H9 (cell line): Measurements from ENCODE around the gene RBM14. TPM values are rescaled to one million over a fixed set of nuclear protein-coding genes. Genes with fewer than 3 reads are reported as not detected.

Source experiments
- DNase-seq: peaks from one replicate; pipeline ENCODE4 v3.0.0-alpha.2; 2017
- H2AFZ ChIP-seq: one replicate; pipeline ENCODE4 v1.6.1; 2013; ENCODE audit warnings: mild to moderate bottlenecking, low read length, control low read depth, moderate library complexity
- H2AK5ac ChIP-seq: 2 replicates; pipeline ENCODE4 v1.6.1; 2013; ENCODE audit warnings: low read length, control low read depth, mixed read lengths; ENCODE audit not compliant: insufficient read length
- H2BK120ac ChIP-seq: one replicate; pipeline ENCODE4 v1.6.1; 2013; ENCODE audit warnings: low read depth, mild to moderate bottlenecking, low read length, control low read depth, inconsistent platforms; ENCODE audit not compliant: poor library complexity, severe bottlenecking
- H2BK12ac ChIP-seq: 2 replicates; pipeline ENCODE4 v1.6.1; 2013; ENCODE audit warnings: low read length, control low read depth, mixed read lengths, low read depth; ENCODE audit not compliant: insufficient read length
- H2BK15ac ChIP-seq: 2 replicates; pipeline ENCODE4 v1.6.1; 2013; ENCODE audit warnings: low read depth, low read length, control low read depth
- H2BK20ac ChIP-seq: one replicate; pipeline ENCODE4 v1.6.1; 2013; ENCODE audit warnings: low read depth, mild to moderate bottlenecking, low read length, control low read depth, inconsistent platforms; ENCODE audit not compliant: poor library complexity, severe bottlenecking
- H2BK5ac ChIP-seq: 2 replicates; pipeline ENCODE4 v1.6.1; 2013; ENCODE audit warnings: low read length, control low read depth, mixed read lengths; ENCODE audit not compliant: insufficient read length
- H3K14ac ChIP-seq: 2 replicates; pipeline ENCODE4 v1.6.1; 2013; ENCODE audit warnings: low read length, control low read depth; ENCODE audit not compliant: insufficient read depth
- H3K18ac ChIP-seq: 2 replicates; pipeline ENCODE4 v1.6.1; 2013; ENCODE audit warnings: low read depth, mild to moderate bottlenecking, mixed read lengths, low read length, control low read depth; ENCODE audit not compliant: insufficient read length
- H3K23ac ChIP-seq: 2 replicates; pipeline ENCODE4 v1.6.1; 2013; ENCODE audit warnings: low read length, control low read depth, mixed read lengths, low read depth; ENCODE audit not compliant: insufficient read length
- H3K23me2 ChIP-seq: 2 replicates; pipeline ENCODE4 v1.6.1; 2013; ENCODE audit warnings: low read depth, mild to moderate bottlenecking, mixed read lengths, low read length, control low read depth; ENCODE audit not compliant: insufficient read length, poor library complexity, severe bottlenecking
- H3K27ac ChIP-seq: 2 replicates; pipeline ENCODE4 v1.5.1; 2013; ENCODE audit warnings: low read length, control low read depth, mixed read lengths, low read depth; ENCODE audit not compliant: insufficient read length
- H3K27me3 ChIP-seq: 2 replicates; pipeline ENCODE4 v1.6.1; 2013; ENCODE audit warnings: low read length, control low read depth, inconsistent platforms; ENCODE audit not compliant: insufficient read depth
- H3K4ac ChIP-seq: 2 replicates; pipeline ENCODE4 v1.6.1; 2013; ENCODE audit warnings: low read depth, mild to moderate bottlenecking, control low read depth, inconsistent platforms, low read length, moderate library complexity
- H3K4me1 ChIP-seq: 2 replicates; pipeline ENCODE4 v1.6.1; 2013; ENCODE audit warnings: low read length, control low read depth, inconsistent platforms; ENCODE audit not compliant: insufficient read depth
- H3K4me2 ChIP-seq: 2 replicates; pipeline ENCODE4 v1.6.1; 2013; ENCODE audit warnings: low read length, control low read depth, mixed read lengths; ENCODE audit not compliant: insufficient read length, insufficient read depth
- H3K56ac ChIP-seq: 2 replicates; pipeline ENCODE4 v1.6.1; 2013; ENCODE audit warnings: low read depth, mild to moderate bottlenecking, mixed read lengths, low read length, control low read depth; ENCODE audit not compliant: insufficient read length
- H3K79me1 ChIP-seq: 2 replicates; pipeline ENCODE4 v1.6.1; 2013; ENCODE audit warnings: low read depth, mild to moderate bottlenecking, moderate library complexity, low read length, control low read depth, inconsistent platforms; ENCODE audit not compliant: insufficient read depth, poor library complexity, severe bottlenecking
- H3K79me2 ChIP-seq: 2 replicates; pipeline ENCODE4 v1.6.1; 2013; ENCODE audit warnings: low read length, control low read depth, inconsistent platforms; ENCODE audit not compliant: insufficient read depth
- H3K9ac ChIP-seq: 2 replicates; pipeline ENCODE4 v1.6.1; 2013; ENCODE audit warnings: low read length, control low read depth, mixed read lengths; ENCODE audit not compliant: insufficient read length; ENCODE audit errors: extremely low read depth
- H3K9me3 ChIP-seq: one replicate; pipeline ENCODE4 v1.6.1; 2013; ENCODE audit warnings: low read depth, low read length, inconsistent platforms; ENCODE audit not compliant: control insufficient read depth
- H3T11ph ChIP-seq: one replicate; pipeline ENCODE4 v1.6.1; 2013; ENCODE audit warnings: mild to moderate bottlenecking, low read length, control low read depth, inconsistent platforms
- H4K20me1 ChIP-seq: one replicate; pipeline ENCODE4 v1.6.1; 2013; ENCODE audit not compliant: control insufficient read depth, insufficient read length, insufficient read depth
- H4K5ac ChIP-seq: 2 replicates; pipeline ENCODE4 v1.6.1; 2013; ENCODE audit warnings: low read depth, mild to moderate bottlenecking, mixed read lengths, low read length, control low read depth; ENCODE audit not compliant: insufficient read length
- H4K8ac ChIP-seq: replicated peaks from 2 replicates; pipeline ENCODE4 v1.6.1; 2013; ENCODE audit warnings: low read length, control low read depth, mixed read lengths, low read depth; ENCODE audit not compliant: insufficient read length
- H4K91ac ChIP-seq: 2 replicates; pipeline ENCODE4 v1.6.1; 2013; ENCODE audit warnings: low read depth, mild to moderate bottlenecking, moderate library complexity, mixed read lengths, low read length, control low read depth; ENCODE audit not compliant: insufficient read length
- H3K27ac Mint-ChIP-seq, 3 experiments: 2 replicates in 2 of 3; 3 replicates in 1 of 3; pipeline ENCODE4 v1.8.0; 2020 to 2021; ENCODE audit warnings: mixed read lengths in 3 of 3, mild to moderate bottlenecking in 1 of 3, moderate library complexity in 1 of 3
- H3K27me3 Mint-ChIP-seq: 2 replicates; pipeline ENCODE4 v1.8.0; 2021; ENCODE audit warnings: low read depth, mild to moderate bottlenecking, moderate library complexity, mixed read lengths
- H3K36me3 Mint-ChIP-seq, 3 experiments: 2 replicates in 2 of 3; 3 replicates in 1 of 3; pipeline ENCODE4 v1.8.0; 2020 to 2021; ENCODE audit warnings: low read depth in 3 of 3, mixed read lengths in 3 of 3; ENCODE audit not compliant: insufficient read depth in 1 of 3
- H3K4me1 Mint-ChIP-seq, 2 experiments: 2 replicates each; pipeline ENCODE4 v1.8.0; 2020; ENCODE audit warnings: mixed read lengths in 2 of 2
- H3K4me3 Mint-ChIP-seq, 2 experiments: 2 replicates in 1 of 2; 3 replicates in 1 of 2; pipeline ENCODE4 v1.8.0; 2020 to 2021; ENCODE audit warnings: mild to moderate bottlenecking in 2 of 2, mixed read lengths in 2 of 2, moderate library complexity in 1 of 2
- H3K9me3 Mint-ChIP-seq, 2 experiments: 2 replicates in 1 of 2; 3 replicates in 1 of 2; pipeline ENCODE4 v1.8.0; 2020; ENCODE audit warnings: mild to moderate bottlenecking in 2 of 2, mixed read lengths in 2 of 2, moderate library complexity in 1 of 2
- WGBS: extraction: QIAGEN DNeasy Blood & Tissue Kit; methylation state at CpG from one replicate; pipeline ENCODE4 v1.1.7; 2013; ENCODE audit warnings: missing lambda C conversion rate, low lambda C conversion rate, mixed read lengths; ENCODE audit not compliant: insufficient read length; ENCODE audit errors: extremely low coverage; 5-methylcytosine and 5-hydroxymethylcytosine counted together
- total RNA-seq: library from RNA; stranded (reverse); gene quantifications from 2 replicates; pipeline ENCODE4 v1.2.1, GENCODE V29; 2021
- TF ChIP-seq, protein P1 (sequence below): fragments of 200-600 bp; sonication (generic); conservative IDR thresholded peaks from 3 replicates; pipeline ENCODE4 v1.8.0; 2021; ENCODE audit warnings: antibody characterized with exemption, mild to moderate bottlenecking

Gene RBM14
- total RNA-seq, 1 experiment from 2014 or later: 171 TPM

DNA sequence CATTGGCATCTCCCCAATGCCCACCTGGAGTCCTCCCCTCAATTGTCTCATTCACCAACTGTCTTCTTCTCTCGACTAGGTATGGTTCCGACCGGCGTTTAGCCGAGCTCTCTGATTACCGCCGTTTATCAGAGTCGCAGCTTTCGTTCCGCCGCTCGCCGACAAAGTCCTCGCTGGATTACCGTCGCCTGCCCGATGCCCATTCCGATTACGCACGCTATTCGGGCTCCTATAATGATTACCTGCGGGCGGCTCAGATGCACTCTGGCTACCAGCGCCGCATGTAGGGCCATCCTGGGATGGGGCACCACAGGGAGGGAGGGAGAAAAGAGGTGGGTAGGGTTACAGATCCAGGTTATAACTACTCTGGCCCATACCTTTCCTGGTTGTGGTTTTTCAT is 10.0 kb downstream of the RBM14 start:
- no peak overlapping the region for H3T11ph ChIP-seq
- no CpG with 5 or more reads among the region's 25 CpGs for WGBS

More for the DNA sequence above, 10.0 kb downstream of the RBM14 start:
- no peak overlapping the region for H4K5ac ChIP-seq
- H3K4ac ChIP-seq: no peak overlapping the region
- H2BK5ac ChIP-seq: no peak overlapping the region
- H4K20me1 ChIP-seq: peaks cover 4% of the 10 kb centered on the region
- no peaks in the 10 kb centered on the region for H3K27me3 ChIP-seq
- H3K9me3 Mint-ChIP-seq: no peaks in the 10 kb centered on the region; a peak in 1 of 5 replicates
- H3K23me2 ChIP-seq: no peaks in the 10 kb centered on the region
- peaks cover 12% of the 10 kb centered on the region for H3K79me1 ChIP-seq
- no peak overlapping the region for H3K27ac ChIP-seq
- H2BK20ac ChIP-seq: no peak overlapping the region
- TF ChIP-seq, protein P1, sequence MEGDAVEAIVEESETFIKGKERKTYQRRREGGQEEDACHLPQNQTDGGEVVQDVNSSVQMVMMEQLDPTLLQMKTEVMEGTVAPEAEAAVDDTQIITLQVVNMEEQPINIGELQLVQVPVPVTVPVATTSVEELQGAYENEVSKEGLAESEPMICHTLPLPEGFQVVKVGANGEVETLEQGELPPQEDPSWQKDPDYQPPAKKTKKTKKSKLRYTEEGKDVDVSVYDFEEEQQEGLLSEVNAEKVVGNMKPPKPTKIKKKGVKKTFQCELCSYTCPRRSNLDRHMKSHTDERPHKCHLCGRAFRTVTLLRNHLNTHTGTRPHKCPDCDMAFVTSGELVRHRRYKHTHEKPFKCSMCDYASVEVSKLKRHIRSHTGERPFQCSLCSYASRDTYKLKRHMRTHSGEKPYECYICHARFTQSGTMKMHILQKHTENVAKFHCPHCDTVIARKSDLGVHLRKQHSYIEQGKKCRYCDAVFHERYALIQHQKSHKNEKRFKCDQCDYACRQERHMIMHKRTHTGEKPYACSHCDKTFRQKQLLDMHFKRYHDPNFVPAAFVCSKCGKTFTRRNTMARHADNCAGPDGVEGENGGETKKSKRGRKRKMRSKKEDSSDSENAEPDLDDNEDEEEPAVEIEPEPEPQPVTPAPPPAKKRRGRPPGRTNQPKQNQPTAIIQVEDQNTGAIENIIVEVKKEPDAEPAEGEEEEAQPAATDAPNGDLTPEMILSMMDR: no peak
- no peak overlapping the region for H3K4me3 Mint-ChIP-seq
- H4K8ac ChIP-seq: no peak overlapping the region
- H3K27ac Mint-ChIP-seq: peak overlapping the region in 1 of 3 experiments; percentile 37; a peak in 1 of 7 replicates
- no peak overlapping the region for H2BK15ac ChIP-seq
- no peak overlapping the region for H2AK5ac ChIP-seq
- peaks cover 61% of the 10 kb centered on the region; the same call in 1 of the 2 replicates for H3K79me2 ChIP-seq
- H3K4me1 ChIP-seq: no peaks in the 10 kb centered on the region
- no peak overlapping the region for H3K9ac ChIP-seq
- no peak overlapping the region for H3K23ac ChIP-seq
- no peak overlapping the region for H2BK120ac ChIP-seq
- H3K27me3 Mint-ChIP-seq: no peaks in the 10 kb centered on the region
- H3K4me1 Mint-ChIP-seq: peaks cover 6 to 7% of the 10 kb centered on the region in 2 experiments; a peak in 3 of 4 replicates
- peaks cover 65 to 90% (median 86%) of the 10 kb centered on the region in 3 experiments for H3K36me3 Mint-ChIP-seq
- no peak overlapping the region for H2BK12ac ChIP-seq
- H3K9me3 ChIP-seq: no peaks in the 10 kb centered on the region
- H3K4me2 ChIP-seq: no peak overlapping the region
- H3K18ac ChIP-seq: no peak overlapping the region
- no peak overlapping the region for H3K14ac ChIP-seq
- H4K91ac ChIP-seq: no peak overlapping the region
- no peak for DNase-seq
- no peak overlapping the region for H2AFZ ChIP-seq
- H3K56ac ChIP-seq: no peak overlapping the region
